GM23248 (cell line): ENCODE results near the gene TAS1R3. TPM values are rescaled to one million over a fixed set of nuclear protein-coding genes. Genes with fewer than 3 reads are reported as not detected.

Source experiments
- DNase-seq: peaks from one replicate; pipeline ENCODE4 v3.0.0-alpha.2; 2015
- H2AFZ ChIP-seq: fragments of 200-600 bp; sonication (generic); 2 replicates; pipeline ENCODE4 v1.6.1; 2016; ENCODE audit warnings: antibody characterized with exemption
- H3F3A ChIP-seq: fragments of 200-600 bp; sonication (generic); 2 replicates; pipeline ENCODE4 v1.6.1; 2016; ENCODE audit warnings: mild to moderate bottlenecking, antibody characterized with exemption, mixed run types; ENCODE audit not compliant: insufficient read depth
- H3K27ac ChIP-seq: fragments of 200-600 bp; sonication (generic); 2 replicates; pipeline ENCODE4 v1.5.1; 2016; ENCODE audit warnings: mild to moderate bottlenecking
- H3K27me3 ChIP-seq: fragments of 200-600 bp; sonication (generic); replicated peaks from 2 replicates; pipeline ENCODE4 v1.6.1; 2016; ENCODE audit warnings: mild to moderate bottlenecking; ENCODE audit not compliant: insufficient read depth
- H3K36me3 ChIP-seq: fragments of 200-600 bp; sonication (generic); 2 replicates; pipeline ENCODE4 v1.6.1; 2016; ENCODE audit warnings: low read depth, mild to moderate bottlenecking
- H3K4me1 ChIP-seq: fragments of 200-600 bp; sonication (generic); 2 replicates; pipeline ENCODE4 v1.6.1; 2016; ENCODE audit warnings: mild to moderate bottlenecking; ENCODE audit not compliant: insufficient read depth
- H3K4me2 ChIP-seq: fragments of 200-600 bp; sonication (generic); one replicate; pipeline ENCODE4 v1.6.1; 2016; ENCODE audit warnings: mild to moderate bottlenecking; ENCODE audit not compliant: unreplicated experiment
- H3K4me3 ChIP-seq: fragments of 200-600 bp; sonication (generic); 2 replicates; pipeline ENCODE4 v1.5.1; 2016; ENCODE audit warnings: mild to moderate bottlenecking
- H3K79me2 ChIP-seq: fragments of 200-600 bp; sonication (generic); 2 replicates; pipeline ENCODE4 v1.6.1; 2016; ENCODE audit warnings: mild to moderate bottlenecking; ENCODE audit not compliant: insufficient read depth
- H3K9ac ChIP-seq: fragments of 200-600 bp; sonication (generic); 2 replicates; pipeline ENCODE4 v1.6.1; 2016; ENCODE audit warnings: mild to moderate bottlenecking
- H3K9me2 ChIP-seq: fragments of 200-600 bp; sonication (generic); 2 replicates; pipeline ENCODE4 v1.6.1; 2016; ENCODE audit warnings: mixed run types, mild to moderate bottlenecking, moderate library complexity; ENCODE audit not compliant: insufficient read depth
- H3K9me3 ChIP-seq: fragments of 200-600 bp; sonication (generic); one replicate; pipeline ENCODE4 v1.6.1; 2017; ENCODE audit warnings: low read depth
- H4K20me1 ChIP-seq: fragments of 200-600 bp; sonication (generic); 2 replicates; pipeline ENCODE4 v1.6.0; 2016; ENCODE audit not compliant: insufficient read depth
- EZH2 ChIP-seq: fragments of 200-600 bp; sonication (generic); IDR thresholded peaks from 2 replicates; pipeline ENCODE4 v1.6.1; 2018; ENCODE audit warnings: antibody characterized with exemption, mild to moderate bottlenecking; ENCODE audit not compliant: insufficient read depth, poor library complexity, severe bottlenecking
- EZH2phosphoT487 ChIP-seq: fragments of 200-600 bp; sonication (generic); IDR thresholded peaks from 2 replicates; pipeline ENCODE4 v1.6.1; 2018; ENCODE audit warnings: antibody characterized with exemption, moderate library complexity, mild to moderate bottlenecking, low read depth; ENCODE audit not compliant: insufficient read depth
- WGBS, 2 experiments: methylation state at CpG; one replicate each; pipeline ENCODE4 v1.1.6; 2015 to 2017; ENCODE audit warnings: low lambda C conversion rate in 2 of 2, low coverage in 1 of 2; ENCODE audit errors: missing lambda C conversion rate in 2 of 2; 5-methylcytosine and 5-hydroxymethylcytosine counted together
- in situ Hi-C: fragments of 300-500 bp; cut with MboI; formaldehyde crosslinking; loops from 2 replicates; pipeline ENCODE4 v1.15.0; 2020
- polyA plus RNA-seq: library from polyadenylated mRNA; unstranded; fragments of >200 nt; fragmentation: Nextera tagmentation; extraction: Ambion mirVana; gene quantifications from 2 replicates; pipeline ENCODE4 v1.2.1, GENCODE V29; 2016
- total RNA-seq: library from RNA; depleted of rRNA; stranded (reverse); fragments of >200 nt; shearing (Covaris generic); gene quantifications from 2 replicates; pipeline ENCODE4 v1.2.3, GENCODE V29; 2014

The TAS1R3 gene
- total and polyA plus RNA-seq, 2 experiments from 2014 or later, result 0.54 TPM; not detected in 1

DNA sequence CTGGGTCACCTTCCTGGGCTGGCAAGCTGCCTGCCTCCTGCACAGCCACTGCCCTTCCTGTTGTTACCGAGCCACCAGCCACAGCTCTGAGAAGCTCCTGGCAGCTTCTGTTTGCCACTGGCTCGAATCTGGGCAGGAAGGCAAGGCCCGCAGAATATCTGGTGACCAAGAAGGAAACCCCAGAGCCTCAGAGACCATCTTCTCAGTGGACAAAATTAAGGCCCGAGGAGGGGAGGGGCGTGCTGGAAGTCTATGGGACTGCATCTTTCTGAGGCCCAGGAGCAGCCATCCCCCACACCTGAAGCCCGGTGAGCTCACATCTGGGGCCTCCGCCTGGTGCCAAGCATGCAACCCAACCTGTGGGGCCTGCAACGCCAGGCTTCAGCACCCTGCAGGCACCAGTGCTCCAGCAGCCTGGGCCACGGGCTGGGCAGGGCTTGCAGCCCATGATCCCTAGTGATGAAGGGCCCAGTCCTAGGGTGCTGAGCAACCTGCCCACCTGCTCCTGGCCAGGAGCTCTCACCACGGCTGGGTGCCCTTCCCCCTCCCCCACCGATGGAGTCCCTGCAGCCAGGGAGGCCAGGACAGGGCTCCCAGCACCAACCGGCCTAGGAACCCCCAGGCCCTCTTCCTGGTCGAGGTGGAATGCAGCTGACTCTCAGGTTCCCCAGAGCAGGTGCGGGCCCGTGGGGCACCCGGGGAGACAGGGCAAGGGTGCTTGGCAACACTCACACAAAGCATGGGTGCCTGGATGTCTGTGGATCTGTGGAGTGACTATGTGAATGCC is 5.6 kb upstream of the TAS1R3 start:
- Histone ChIP-seq H4K20me1 (no peaks in the 10 kb centered on the region), H3K9ac (peak overlapping the region; percentile 97), H3K9me3 (no peaks in the 10 kb centered on the region), H3K4me2 (peak overlapping the region; percentile 80), H2AFZ (peak overlapping the region; percentile 51; the same call in 1 of the 2 replicates), H3K79me2 (peaks cover 57% of the 10 kb centered on the region), H3K9me2 (no peaks in the 10 kb centered on the region), H3K4me1 (peaks cover 16% of the 10 kb centered on the region), H3K36me3 (no peaks in the 10 kb centered on the region), H3K4me3 (peak overlapping the region; percentile 89), H3K27ac (peak overlapping the region; percentile 56), H3K27me3 (no peaks in the 10 kb centered on the region), H3F3A (no peaks in the 10 kb centered on the region)
- no peak for DNase-seq
- 61 to 64% methylated on average over 16 of the region's 16 CpGs for WGBS, 2 experiments
- in situ Hi-C loops, result no loop called here
- TF ChIP-seq EZH2, result no peak
- TF ChIP-seq EZH2phosphoT487, result no peak

DNA sequence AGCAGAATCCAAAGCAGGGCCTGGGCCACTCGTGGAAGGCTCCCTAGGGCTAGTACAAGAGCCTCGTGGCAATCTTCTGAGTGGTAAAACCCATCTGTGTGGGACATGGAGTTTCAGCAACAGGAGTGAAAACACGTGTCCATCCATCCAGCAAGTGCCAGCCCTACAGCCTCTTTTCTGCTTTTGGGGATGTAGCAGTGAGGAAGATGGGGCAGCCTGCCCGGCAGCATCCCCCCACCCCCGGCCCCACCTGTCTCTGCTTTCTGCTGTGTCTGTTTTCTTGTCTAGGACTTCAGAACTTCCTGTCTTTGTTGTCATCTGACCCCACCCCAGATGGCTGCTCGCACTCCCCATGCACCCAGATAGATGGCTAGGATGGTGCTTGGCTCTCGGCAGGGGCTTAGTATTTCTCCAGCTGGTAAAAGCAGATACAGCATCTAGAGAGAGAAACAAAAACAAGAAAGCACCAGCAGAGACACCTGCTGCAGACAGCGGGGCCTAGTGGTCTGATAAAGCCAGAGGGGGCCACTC is 4.9 kb upstream of the TAS1R3 start:
- no peak for DNase-seq
- WGBS, 2 experiments, result 49 to 50% methylated on average over 8 of the region's 8 CpGs

DNA sequence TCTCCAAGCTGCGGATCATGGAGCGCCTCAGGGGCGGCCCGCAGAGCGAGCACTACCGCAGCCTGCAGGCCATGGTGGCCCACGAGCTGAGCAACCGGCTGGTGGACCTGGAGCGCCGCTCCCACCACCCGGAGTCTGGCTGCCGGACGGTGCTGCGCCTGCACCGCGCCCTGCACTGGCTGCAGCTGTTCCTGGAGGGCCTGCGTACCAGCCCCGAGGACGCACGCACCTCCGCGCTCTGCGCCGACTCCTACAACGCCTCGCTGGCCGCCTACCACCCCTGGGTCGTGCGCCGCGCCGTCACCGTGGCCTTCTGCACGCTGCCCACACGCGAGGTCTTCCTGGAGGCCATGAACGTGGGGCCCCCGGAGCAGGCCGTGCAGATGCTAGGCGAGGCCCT is 3.8 kb upstream of the TAS1R3 start:
- Histone ChIP-seq H4K20me1 (no peaks in the 10 kb centered on the region), H3K4me3 (no peak overlapping the region), H3K9me2 (no peaks in the 10 kb centered on the region), H3K79me2 (peaks cover 39% of the 10 kb centered on the region), H3K27me3 (no peaks in the 10 kb centered on the region), H3K4me2 (no peak overlapping the region), H3K9ac (no peak overlapping the region), H3K9me3 (no peaks in the 10 kb centered on the region), H3K4me1 (peaks cover 26% of the 10 kb centered on the region), H3F3A (no peaks in the 10 kb centered on the region), H3K36me3 (no peaks in the 10 kb centered on the region), H3K27ac (no peak overlapping the region), H2AFZ (no peak overlapping the region)
- DNase-seq, result no peak
- TF ChIP-seq EZH2 (no peak), EZH2phosphoT487 (no peak)
- in situ Hi-C loops, result no loop called here
- 87 to 88% methylated on average over 37 to 40 of the region's 40 CpGs for WGBS, 2 experiments

More for the DNA sequence above, 4.9 kb upstream of the TAS1R3 start:
- Histone ChIP-seq H3K36me3 (no peaks in the 10 kb centered on the region), H3K4me3 (no peak overlapping the region), H3K4me2 (peak overlapping the region; percentile 80), H3K9me3 (no peaks in the 10 kb centered on the region), H3K27me3 (no peaks in the 10 kb centered on the region), H3K9me2 (no peaks in the 10 kb centered on the region), H2AFZ (no peak overlapping the region), H3F3A (no peaks in the 10 kb centered on the region), H3K27ac (no peak overlapping the region), H3K4me1 (peaks cover 22% of the 10 kb centered on the region), H3K9ac (peak overlapping the region; percentile 97; the same call in 1 of the 2 replicates), H3K79me2 (peaks cover 50% of the 10 kb centered on the region), H4K20me1 (no peaks in the 10 kb centered on the region)
- no peak for TF ChIP-seq EZH2
- TF ChIP-seq EZH2phosphoT487, result no peak
- in situ Hi-C loops, result no loop called here

DNA sequence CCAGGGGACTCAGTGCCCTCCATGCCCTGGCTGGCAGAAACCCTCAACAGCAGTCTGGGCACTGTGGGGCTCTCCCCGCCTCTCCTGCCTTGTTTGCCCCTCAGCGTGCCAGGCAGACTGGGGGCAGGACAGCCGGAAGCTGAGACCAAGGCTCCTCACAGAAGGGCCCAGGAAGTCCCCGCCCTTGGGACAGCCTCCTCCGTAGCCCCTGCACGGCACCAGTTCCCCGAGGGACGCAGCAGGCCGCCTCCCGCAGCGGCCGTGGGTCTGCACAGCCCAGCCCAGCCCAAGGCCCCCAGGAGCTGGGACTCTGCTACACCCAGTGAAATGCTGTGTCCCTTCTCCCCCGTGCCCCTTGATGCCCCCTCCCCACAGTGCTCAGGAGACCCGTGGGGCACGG is 2.8 kb upstream of the TAS1R3 start:
- Histone ChIP-seq H3K4me3 (no peak overlapping the region), H4K20me1 (no peaks in the 10 kb centered on the region), H3K9me2 (no peaks in the 10 kb centered on the region), H3K4me2 (no peak overlapping the region), H3K27me3 (no peaks in the 10 kb centered on the region), H3K36me3 (no peaks in the 10 kb centered on the region), H3K27ac (no peak overlapping the region), H3K9me3 (no peaks in the 10 kb centered on the region), H3K9ac (no peak overlapping the region), H2AFZ (no peak overlapping the region), H3K79me2 (peaks cover 32% of the 10 kb centered on the region), H3K4me1 (peaks cover 26% of the 10 kb centered on the region), H3F3A (no peaks in the 10 kb centered on the region)
- WGBS, 2 experiments, result 69 to 72% methylated on average over 13 of the region's 15 CpGs
- in situ Hi-C loops, result no loop called here
- TF ChIP-seq EZH2 (no peak), EZH2phosphoT487 (no peak)
- no peak for DNase-seq
